Skeletal muscle satellite cell (primary cell): ENCODE data around the gene FRMD4A.

Experiments used
- H3K27me3 ChIP-seq: 2 replicates; pipeline ENCODE4 v1.7.0; 2013; ENCODE audit warnings: low read length; ENCODE audit not compliant: control insufficient read depth, insufficient read depth
- H3K36me3 ChIP-seq: 2 replicates; pipeline ENCODE4 v1.7.0; 2013; ENCODE audit warnings: mild to moderate bottlenecking, control low read depth, low read length; ENCODE audit not compliant: insufficient read depth
- H3K4me1 ChIP-seq: 2 replicates; pipeline ENCODE4 v1.7.0; 2013; ENCODE audit warnings: low read length; ENCODE audit not compliant: control insufficient read depth, insufficient read depth
- H3K4me2 ChIP-seq: 2 replicates; pipeline ENCODE4 v1.7.0; 2013; ENCODE audit warnings: mild to moderate bottlenecking, low read length
- H3K4me3 ChIP-seq: 2 replicates; pipeline ENCODE4 v1.7.0; 2013; ENCODE audit warnings: low read length
- H3K9ac ChIP-seq: 2 replicates; pipeline ENCODE4 v1.7.0; 2013; ENCODE audit warnings: mild to moderate bottlenecking, low read depth, low read length, moderate library complexity
- H3K9me3 ChIP-seq: replicated peaks from 2 replicates; pipeline ENCODE4 v1.7.0; 2013; ENCODE audit warnings: mild to moderate bottlenecking, control low read depth, low read length

The FRMD4A gene

DNA sequence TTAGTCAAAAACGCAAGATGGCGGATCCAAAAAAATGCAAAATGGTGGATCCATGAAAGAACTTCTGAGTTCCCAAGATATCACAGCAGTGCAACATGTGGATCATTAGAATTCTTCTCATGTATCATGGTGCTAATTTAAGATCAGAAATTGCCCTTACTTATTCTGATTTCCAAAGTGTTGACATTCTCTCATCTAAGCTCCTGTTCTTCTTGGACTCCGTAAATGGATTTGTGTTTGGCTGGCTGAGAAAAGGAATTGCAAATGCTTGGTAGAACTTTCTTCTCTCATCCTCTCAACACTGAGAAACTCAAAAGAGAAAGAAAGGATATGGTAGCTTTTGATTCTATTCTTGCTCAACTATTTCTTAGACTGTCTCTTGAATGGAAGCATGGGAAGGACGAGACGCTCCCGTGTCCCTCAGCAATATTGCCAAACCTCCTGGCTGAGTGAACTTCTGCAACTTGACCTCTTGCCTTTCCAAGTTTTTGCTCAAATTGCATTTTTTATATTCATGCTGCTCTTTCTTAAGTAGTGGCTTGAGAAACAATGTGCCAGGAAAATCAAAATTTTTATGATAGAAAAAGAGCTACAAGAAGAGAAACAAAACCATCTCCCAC lies 44.7 kb downstream of the FRMD4A start:
- H3K9ac ChIP-seq = no peak overlapping the region
- H3K9me3 ChIP-seq = no peaks in the 10 kb centered on the region
- H3K36me3 ChIP-seq = no peaks in the 10 kb centered on the region
- H3K4me3 ChIP-seq = no peak overlapping the region
- H3K27me3 ChIP-seq = peaks cover 33% of the 10 kb centered on the region
- H3K4me1 ChIP-seq = no peaks in the 10 kb centered on the region
- no peak overlapping the region for H3K4me2 ChIP-seq

GRCh38 chr10:14282276-14282675 lies 48.4 kb downstream of the FRMD4A start:
- Histone ChIP-seq H3K9me3 (no peaks in the 10 kb centered on the region), H3K9ac (no peak overlapping the region), H3K4me1 (no peaks in the 10 kb centered on the region), H3K4me2 (no peak overlapping the region), H3K27me3 (peaks cover 45% of the 10 kb centered on the region), H3K36me3 (no peaks in the 10 kb centered on the region), H3K4me3 (no peak overlapping the region)

- Histone ChIP-seq H3K4me2 (no peak overlapping the region), H3K9ac (no peak overlapping the region), H3K4me1 (no peaks in the 10 kb centered on the region), H3K27me3 (peaks cover 52% of the 10 kb centered on the region), H3K36me3 (no peaks in the 10 kb centered on the region), H3K9me3 (no peaks in the 10 kb centered on the region), H3K4me3 (no peak overlapping the region)
These were observed 52.2 kb downstream of the FRMD4A start for GRCh38 chr10:14278533-14278932.

DNA sequence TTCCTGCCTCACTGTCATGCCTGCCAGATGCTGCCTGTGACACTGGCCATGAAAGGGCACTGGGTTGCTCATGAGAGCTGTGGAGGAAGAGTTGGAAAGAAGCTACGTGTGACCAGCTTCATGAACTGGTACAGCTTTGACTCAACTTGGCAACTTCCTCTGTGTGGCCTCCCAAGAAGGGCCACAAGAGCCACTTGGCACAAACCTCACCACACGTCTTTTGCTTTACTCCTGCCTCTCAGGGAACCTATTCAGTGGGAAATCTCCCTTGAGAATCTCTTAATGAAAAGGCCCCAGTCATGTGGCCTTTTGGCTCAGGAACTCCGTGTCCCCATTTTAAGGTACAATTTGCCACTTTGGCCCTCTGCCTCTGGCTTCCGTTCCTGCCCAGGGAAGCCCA lies 54.5 kb downstream of the FRMD4A start:
- no peak overlapping the region for H3K9ac ChIP-seq
- no peaks in the 10 kb centered on the region for H3K36me3 ChIP-seq
- no peak overlapping the region for H3K4me3 ChIP-seq
- no peaks in the 10 kb centered on the region for H3K4me1 ChIP-seq
- H3K4me2 ChIP-seq = no peak overlapping the region
- H3K27me3 ChIP-seq = peaks cover 45% of the 10 kb centered on the region
- H3K9me3 ChIP-seq = no peaks in the 10 kb centered on the region

- Histone ChIP-seq H3K9ac (no peak overlapping the region), H3K4me1 (no peaks in the 10 kb centered on the region), H3K9me3 (no peaks in the 10 kb centered on the region), H3K27me3 (peaks cover 23% of the 10 kb centered on the region), H3K4me2 (no peak overlapping the region), H3K36me3 (no peaks in the 10 kb centered on the region), H3K4me3 (no peak overlapping the region)
These were observed 59.1 kb downstream of the FRMD4A start for GRCh38 chr10:14271621-14272020.

DNA sequence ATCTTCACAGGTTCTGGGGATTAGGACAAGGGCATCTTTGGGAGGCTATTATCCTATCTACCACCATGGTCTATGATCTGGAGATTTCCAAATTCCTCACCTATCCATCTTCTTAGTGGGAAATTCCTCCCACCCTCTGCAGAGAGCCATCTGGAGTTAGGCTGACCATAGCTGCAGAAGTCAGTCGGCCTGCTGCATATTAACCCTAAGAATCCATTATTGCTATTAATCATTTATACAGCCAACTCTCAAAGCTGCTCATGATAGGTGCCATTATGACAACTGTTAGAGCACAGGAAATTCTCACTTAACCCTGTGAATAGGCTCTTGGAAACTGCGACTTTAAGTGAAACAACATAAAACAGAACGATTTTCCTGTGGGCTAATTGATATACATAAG lies 60.4 kb downstream of the FRMD4A start:
- Histone ChIP-seq H3K4me3 (no peak overlapping the region), H3K4me1 (no peaks in the 10 kb centered on the region)

DNA sequence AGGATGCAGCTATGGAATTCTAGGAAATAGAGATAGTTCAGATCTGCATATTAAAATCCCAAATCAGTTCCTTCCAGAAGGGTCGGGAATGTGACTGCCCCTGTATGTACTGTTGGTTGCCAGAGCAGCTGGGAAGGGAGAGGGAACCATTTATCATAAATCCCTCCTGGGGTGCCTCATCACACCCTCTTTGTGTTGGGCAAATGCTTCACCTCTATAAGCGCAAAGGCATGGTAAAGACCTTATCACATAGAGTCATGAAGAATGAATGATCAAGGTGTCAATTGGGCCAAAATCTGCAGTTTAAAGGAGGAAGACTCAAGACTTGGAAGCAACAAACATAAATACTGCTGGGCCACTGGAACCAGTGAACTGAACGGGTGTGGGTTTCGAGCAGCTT lies 65.0 kb downstream of the FRMD4A start:
- Histone ChIP-seq H3K4me3 (no peak overlapping the region), H3K4me1 (peaks cover 9% of the 10 kb centered on the region), H3K27me3 (peaks cover 8% of the 10 kb centered on the region), H3K9me3 (no peaks in the 10 kb centered on the region), H3K4me2 (no peak overlapping the region), H3K9ac (no peak overlapping the region), H3K36me3 (no peaks in the 10 kb centered on the region)

More for the DNA sequence above, 60.4 kb downstream of the FRMD4A start:
- Histone ChIP-seq H3K9ac (no peak overlapping the region), H3K36me3 (no peaks in the 10 kb centered on the region), H3K9me3 (no peaks in the 10 kb centered on the region), H3K4me2 (no peak overlapping the region), H3K27me3 (peaks cover 13% of the 10 kb centered on the region)

DNA sequence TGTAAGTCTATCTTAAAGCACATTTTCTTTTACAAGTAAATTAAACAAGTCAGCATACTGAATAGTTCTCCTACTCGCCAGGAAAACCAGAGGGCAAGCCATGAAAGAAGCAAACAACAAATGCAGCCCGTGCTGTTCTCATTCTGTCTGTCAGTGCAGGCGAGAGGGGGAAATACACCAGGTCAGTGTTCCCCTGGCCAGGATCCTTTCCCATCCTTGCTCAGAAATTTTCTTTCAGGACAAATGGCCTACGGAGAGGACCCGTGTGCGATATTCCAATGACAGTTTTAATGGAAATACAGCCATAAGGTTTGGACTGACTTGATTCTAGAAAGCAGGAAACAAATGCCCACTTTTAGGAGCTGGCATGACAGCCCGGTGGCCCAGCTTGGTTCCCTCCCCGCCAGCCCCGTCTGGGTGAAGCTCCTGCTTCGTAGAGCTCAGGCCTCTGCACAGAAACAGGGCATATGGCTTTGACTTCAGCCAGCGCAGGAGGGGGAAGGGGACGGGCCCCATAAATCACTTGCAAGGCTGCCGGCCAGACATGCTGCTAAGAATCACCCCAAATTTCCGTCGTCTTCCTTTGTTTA lies 67.8 kb downstream of the FRMD4A start:
- Histone ChIP-seq H3K4me1 (peaks cover 17% of the 10 kb centered on the region), H3K4me3 (no peak overlapping the region), H3K36me3 (no peaks in the 10 kb centered on the region), H3K9me3 (no peaks in the 10 kb centered on the region), H3K4me2 (no peak overlapping the region), H3K27me3 (peaks cover 8% of the 10 kb centered on the region), H3K9ac (no peak overlapping the region)

GRCh38 chr10:14261336-14261735 lies 69.4 kb downstream of the FRMD4A start:
- Histone ChIP-seq H3K9ac (no peak overlapping the region), H3K9me3 (no peaks in the 10 kb centered on the region), H3K36me3 (no peaks in the 10 kb centered on the region), H3K4me3 (no peak overlapping the region), H3K4me1 (peaks cover 17% of the 10 kb centered on the region), H3K4me2 (no peak overlapping the region), H3K27me3 (peaks cover 8% of the 10 kb centered on the region)

DNA sequence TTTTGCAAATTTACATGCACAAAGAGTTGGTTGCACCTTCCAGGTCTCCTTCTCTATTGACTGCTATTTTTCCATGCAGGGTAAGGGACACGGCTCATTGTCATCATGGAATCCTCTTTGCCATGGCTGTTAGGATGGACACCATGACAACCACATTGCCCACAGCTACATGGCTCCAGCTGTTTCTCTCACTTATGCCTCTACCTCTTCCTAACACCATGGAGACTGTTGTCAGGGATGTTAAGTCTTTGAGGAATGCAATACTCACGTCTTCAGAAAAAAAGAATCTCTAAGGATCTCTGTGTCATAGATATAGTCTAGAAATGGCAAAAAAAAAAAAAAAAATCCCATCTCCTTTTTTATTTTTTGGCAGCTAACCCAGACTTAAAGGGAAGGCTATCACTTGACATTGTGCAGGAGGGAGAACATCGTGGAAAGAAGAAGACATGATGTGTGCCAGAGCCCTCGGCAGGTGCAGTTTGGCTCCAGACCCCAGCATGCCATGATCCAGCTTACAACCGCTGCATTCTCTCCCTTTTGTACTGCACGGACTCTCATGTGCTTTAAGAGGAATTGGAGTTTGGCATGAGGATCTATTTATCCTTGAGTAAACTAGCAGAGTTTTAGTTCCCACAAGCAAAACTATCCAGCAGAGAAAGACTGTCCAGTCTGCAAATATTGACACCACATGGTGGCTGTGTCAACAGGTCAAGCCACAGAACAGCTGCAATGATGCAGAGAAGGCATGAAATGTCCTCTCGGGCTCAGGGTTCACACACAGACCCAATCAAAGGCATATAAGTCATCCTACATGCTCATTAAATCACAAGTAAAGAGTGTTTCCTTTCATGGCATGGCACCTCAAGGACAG lies 70.8 kb downstream of the FRMD4A start:
- Histone ChIP-seq H3K4me3 (no peak overlapping the region), H3K4me2 (peak overlapping the region; percentile 5), H3K27me3 (peaks cover 13% of the 10 kb centered on the region), H3K9me3 (no peaks in the 10 kb centered on the region), H3K4me1 (peaks cover 17% of the 10 kb centered on the region), H3K9ac (peak overlapping the region; percentile 50), H3K36me3 (no peaks in the 10 kb centered on the region)

DNA sequence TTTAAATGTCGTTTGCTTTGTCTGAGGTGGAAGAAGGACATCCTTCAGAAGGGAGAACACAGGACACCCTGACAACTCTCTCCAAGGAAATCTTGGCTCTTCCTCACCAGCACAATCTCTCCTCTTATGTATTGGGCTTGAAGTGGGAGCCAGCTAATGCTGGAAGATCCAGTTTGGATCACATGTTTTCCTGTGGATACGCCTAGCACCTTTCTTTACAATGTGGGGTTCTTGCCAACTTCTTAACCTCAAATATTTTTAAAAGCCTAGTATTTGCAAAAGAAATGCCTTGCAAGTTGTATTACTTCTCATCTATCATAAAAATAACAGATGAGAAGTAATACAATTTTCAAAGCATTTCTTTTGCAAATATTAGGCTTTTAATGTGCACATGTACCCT lies 76.4 kb downstream of the FRMD4A start:
- H3K9ac ChIP-seq = no peak overlapping the region
- H3K27me3 ChIP-seq = peaks cover 16% of the 10 kb centered on the region
- peaks cover 6% of the 10 kb centered on the region for H3K4me1 ChIP-seq
- no peak overlapping the region for H3K4me2 ChIP-seq
- H3K9me3 ChIP-seq = no peaks in the 10 kb centered on the region
- no peak overlapping the region for H3K4me3 ChIP-seq
- no peaks in the 10 kb centered on the region for H3K36me3 ChIP-seq
